ENCODE data around the gene COL28A1. TPM values are rescaled to one million over a fixed set of nuclear protein-coding genes. Genes with fewer than 3 reads are reported as not detected.

Gene COL28A1
- total and polyA plus RNA-seq, 2 of the 13 experiments (the other 11 are each of a cell fraction or from before 2014, with no cell fraction given), result 0.07 to 0.15 TPM

GRCh38 chr7:7566651-7567611, 31.3 kb upstream of the COL28A1 start, which contains the start of gene MIOS (continued):
- peak; percentile 86; the same call in 1 of the 2 replicates for TF ChIP-seq UBTF (CRISPR knock-in tag; IDR thresholded peaks at IDR 0.05)
- TF ChIP-seq PPARG (CRISPR knock-in tag; conservative IDR thresholded peaks at IDR 0.05), result 0 out of 2 replicates have a peak, but pooled peaks have one; percentile 38
- no peak; the same call in 1 of the 2 replicates for TF ChIP-seq E2F5 (CRISPR knock-in tag; conservative IDR thresholded peaks at IDR 0.05)
- TF ChIP-seq MTF1 (CRISPR knock-in tag; IDR thresholded peaks at IDR 0.05), result no peak
- peak; percentile 82 for TF ChIP-seq POLR2G (IDR thresholded peaks at IDR 0.05; ENCODE audit: low read depth, low read length)
- TF ChIP-seq TCF7 (IDR thresholded peaks at IDR 0.05; ENCODE audit: low read depth), result no peak
- no peak for TF ChIP-seq TCF7L2 (IDR thresholded peaks at IDR 0.05; ENCODE audit: low read depth, low read length)
- no peak for TF ChIP-seq ZNF883 (CRISPR knock-in tag; IDR thresholded peaks at IDR 0.05; ENCODE audit: not compliant biosample characterization)
- TF ChIP-seq SCMH1 (CRISPR knock-in tag; IDR thresholded peaks at IDR 0.05; ENCODE audit: borderline replicate concordance), result no peak
- 0 out of 2 replicates have a peak, but pooled peaks have one; percentile 27 for TF ChIP-seq IRF9 (CRISPR knock-in tag; IDR thresholded peaks at IDR 0.05; ENCODE audit: borderline replicate concordance)
- peak; percentile 47 for TF ChIP-seq TAF1 (CRISPR knock-in tag; IDR thresholded peaks at IDR 0.05)
- peak; percentile 90 for TF ChIP-seq ASH2L (IDR thresholded peaks at IDR 0.05; ENCODE audit: insufficient read length, low read depth, low read length)
- TF ChIP-seq RBM22 (optimal IDR thresholded peaks at IDR 0.05; ENCODE audit: low read length), result no peak
- peak; percentile 49; the same call in 1 of the 2 replicates for TF ChIP-seq GABPA (IDR thresholded peaks at IDR 0.05; ENCODE audit: low read depth, low read length)
- TF ChIP-seq GABPA (CRISPR knock-in tag; IDR thresholded peaks at IDR 0.05; ENCODE audit: low read depth), result peak; percentile 24; the same call in 1 of the 2 replicates
- TF ChIP-seq ZBTB44 (CRISPR knock-in tag; IDR thresholded peaks at IDR 0.05), result no peak
- TF ChIP-seq EEA1 (CRISPR knock-in tag; IDR thresholded peaks at IDR 0.05; ENCODE audit: borderline replicate concordance), result no peak
- no peak for TF ChIP-seq HNRNPH1 (optimal IDR thresholded peaks at IDR 0.05; ENCODE audit: low read depth, low read length)
- TF ChIP-seq ZHX1 (CRISPR knock-in tag; IDR thresholded peaks at IDR 0.05; ENCODE audit: low read depth), result 0 out of 2 replicates have a peak, but pooled peaks have one; percentile 61

Measured in HepG2 (cell line).